Calu3 (cell line): Measurements from ENCODE around the gene RINT1. TPM values are rescaled to one million over a fixed set of nuclear protein-coding genes. Genes with fewer than 3 reads are reported as not detected.
"Not testable (repeated sequence)": the region's sequence is repeated elsewhere in the genome, so short reads cannot be mapped to it uniquely, and the experiment has no call there.

Experiments
- BruUV-seq: library from RNA; stranded (reverse); fragments of 400-500 nt; replicated peaks from 2 replicates; lab custom pipeline; 2021; lab: Mats Ljungman, UMichigan
- CTCF ChIA-PET: fragments of 300-600 bp; sonication (Branson Sonifier 250); formaldehyde crosslinking; loops from one replicate; lab custom pipeline; 2022; ENCODE audit warnings: antibody characterized with exemption; lab: Charles Lee
- DNase-seq: peaks from one replicate; pipeline ENCODE4 v3.0.0; 2022
- H3K27ac Mint-ChIP-seq: one replicate; pipeline ENCODE4 v1.8.0; 2022; ENCODE audit warnings: mixed read lengths; ENCODE audit not compliant: unreplicated experiment
- H3K27me3 Mint-ChIP-seq: one replicate; pipeline ENCODE4 v1.8.0; 2022; ENCODE audit warnings: mixed read lengths; ENCODE audit not compliant: unreplicated experiment
- H3K36me3 Mint-ChIP-seq: one replicate; pipeline ENCODE4 v1.8.0; 2022; ENCODE audit warnings: mild to moderate bottlenecking, moderate library complexity, mixed read lengths; ENCODE audit not compliant: insufficient read depth, unreplicated experiment
- H3K4me1 Mint-ChIP-seq: one replicate; pipeline ENCODE4 v1.8.0; 2022; ENCODE audit warnings: mild to moderate bottlenecking, low read depth, mixed read lengths; ENCODE audit not compliant: unreplicated experiment
- H3K4me3 Mint-ChIP-seq: one replicate; pipeline ENCODE4 v1.8.0; 2022; ENCODE audit warnings: mild to moderate bottlenecking, low read depth, moderate library complexity, mixed read lengths; ENCODE audit not compliant: unreplicated experiment
- H3K9me3 Mint-ChIP-seq: one replicate; pipeline ENCODE4 v1.8.0; 2022; ENCODE audit warnings: low read depth, mixed read lengths; ENCODE audit not compliant: unreplicated experiment
- intact Hi-C: fragments of 100-400 bp; cut with micrococcal nuclease; formaldehyde crosslinking; loops from one replicate; pipeline ENCODE4 v1.10.0; 2022; ENCODE audit not compliant: unreplicated experiment
- total RNA-seq: library from RNA; stranded (reverse); gene quantifications from 2 replicates; pipeline ENCODE4 v1.2.3, GENCODE V29; 2022
- TF ChIP-seq, protein P1 (sequence below): fragments of 200-600 bp; IDR thresholded peaks from one replicate; pipeline ENCODE4 v1.8.0; 2022; ENCODE audit warnings: antibody characterized with exemption; ENCODE audit not compliant: unreplicated experiment

RINT1 gene
- total RNA-seq, 1 experiment from 2014 or later = 17.1 TPM

DNA sequence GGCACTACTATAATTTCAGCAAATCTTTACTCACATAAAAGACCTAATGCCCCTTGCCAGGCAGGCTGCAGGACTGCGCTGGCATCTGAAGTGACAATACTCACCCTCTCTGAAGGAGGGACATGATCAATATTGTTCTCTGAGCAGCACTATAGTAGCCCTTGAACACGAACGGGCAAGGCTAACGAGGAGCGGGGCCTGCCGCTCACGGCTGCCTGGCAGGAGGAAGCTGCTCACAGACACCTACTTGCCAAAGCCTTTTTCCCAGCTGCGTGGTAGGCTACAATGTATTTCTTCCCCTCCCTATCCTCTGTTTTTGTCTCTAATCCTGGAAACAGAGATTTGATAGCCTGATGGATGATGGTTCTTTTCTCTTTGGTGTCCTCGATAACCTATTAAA lies 29.8 kb upstream of the RINT1 start:
- H3K36me3 Mint-ChIP-seq = peaks cover 44% of the 10 kb centered on the region
- no peak overlapping the region for H3K27ac Mint-ChIP-seq
- H3K27me3 Mint-ChIP-seq = no peaks in the 10 kb centered on the region
- H3K9me3 Mint-ChIP-seq = no peaks in the 10 kb centered on the region
- CTCF ChIA-PET = no interaction called here
- DNase-seq = no peak
- intact Hi-C loops = no loop called here
- H3K4me3 Mint-ChIP-seq = no peak overlapping the region
- H3K4me1 Mint-ChIP-seq = peaks cover 12% of the 10 kb centered on the region
- BruUV-seq = no TSS peak
- TF ChIP-seq, protein P1, sequence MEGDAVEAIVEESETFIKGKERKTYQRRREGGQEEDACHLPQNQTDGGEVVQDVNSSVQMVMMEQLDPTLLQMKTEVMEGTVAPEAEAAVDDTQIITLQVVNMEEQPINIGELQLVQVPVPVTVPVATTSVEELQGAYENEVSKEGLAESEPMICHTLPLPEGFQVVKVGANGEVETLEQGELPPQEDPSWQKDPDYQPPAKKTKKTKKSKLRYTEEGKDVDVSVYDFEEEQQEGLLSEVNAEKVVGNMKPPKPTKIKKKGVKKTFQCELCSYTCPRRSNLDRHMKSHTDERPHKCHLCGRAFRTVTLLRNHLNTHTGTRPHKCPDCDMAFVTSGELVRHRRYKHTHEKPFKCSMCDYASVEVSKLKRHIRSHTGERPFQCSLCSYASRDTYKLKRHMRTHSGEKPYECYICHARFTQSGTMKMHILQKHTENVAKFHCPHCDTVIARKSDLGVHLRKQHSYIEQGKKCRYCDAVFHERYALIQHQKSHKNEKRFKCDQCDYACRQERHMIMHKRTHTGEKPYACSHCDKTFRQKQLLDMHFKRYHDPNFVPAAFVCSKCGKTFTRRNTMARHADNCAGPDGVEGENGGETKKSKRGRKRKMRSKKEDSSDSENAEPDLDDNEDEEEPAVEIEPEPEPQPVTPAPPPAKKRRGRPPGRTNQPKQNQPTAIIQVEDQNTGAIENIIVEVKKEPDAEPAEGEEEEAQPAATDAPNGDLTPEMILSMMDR = no peak

DNA sequence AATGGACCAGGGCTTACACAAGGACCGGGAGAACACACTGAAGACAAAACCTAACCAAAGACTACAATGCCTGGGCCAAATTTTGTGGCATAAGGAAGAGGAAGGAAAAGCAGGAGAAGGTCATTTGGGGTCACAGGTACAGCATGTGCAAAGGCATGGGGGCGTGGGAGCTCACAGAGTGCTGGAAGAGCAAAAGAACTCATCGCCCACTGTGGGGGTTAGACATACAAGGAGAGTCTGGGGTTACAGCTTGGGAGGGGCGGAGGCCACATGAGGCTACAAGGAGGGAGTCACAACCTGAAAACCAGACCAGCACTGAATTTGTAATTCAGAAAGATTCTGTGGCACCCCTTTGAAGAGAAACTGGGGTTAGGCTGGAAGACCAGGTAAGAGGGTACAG lies 19.6 kb upstream of the RINT1 start:
- no peak overlapping the region for H3K4me3 Mint-ChIP-seq
- peak overlapping the region; percentile 0 for H3K27ac Mint-ChIP-seq
- TF ChIP-seq, protein P1 = no peak
- no TSS peak for BruUV-seq
- no peaks in the 10 kb centered on the region for H3K9me3 Mint-ChIP-seq
- peaks cover 16% of the 10 kb centered on the region for H3K36me3 Mint-ChIP-seq
- no peak for DNase-seq
- intact Hi-C loops = no loop called here
- H3K27me3 Mint-ChIP-seq = no peaks in the 10 kb centered on the region
- CTCF ChIA-PET = no interaction called here
- H3K4me1 Mint-ChIP-seq = peaks cover 13% of the 10 kb centered on the region

DNA sequence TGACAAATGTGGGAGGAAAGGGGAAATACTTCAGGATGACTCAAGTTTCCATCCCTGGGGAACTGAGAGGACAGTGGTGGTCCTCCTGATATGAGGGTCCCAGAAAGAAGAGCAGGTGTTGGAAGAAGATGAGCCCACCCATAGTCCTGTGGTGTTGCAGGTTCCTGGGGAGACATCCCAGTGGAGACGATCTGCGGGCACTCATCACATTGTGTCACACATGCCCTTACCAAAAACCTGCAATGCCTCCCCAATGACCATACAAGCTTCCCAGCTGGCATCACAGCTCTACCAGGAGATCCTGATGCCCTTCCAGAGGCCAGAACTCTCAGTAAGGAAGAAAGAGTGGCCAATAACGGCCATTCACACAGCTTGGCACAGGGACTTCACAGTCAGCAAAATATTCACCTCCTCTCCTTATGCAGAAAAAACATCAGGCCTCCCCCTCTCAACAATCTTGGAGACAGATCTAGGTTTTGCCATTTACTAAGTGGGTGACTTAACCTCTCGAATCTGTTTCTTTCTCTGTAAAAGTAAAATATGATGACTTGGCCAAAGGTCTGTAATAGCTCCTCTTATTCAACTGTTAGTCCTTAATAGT lies 19.0 kb upstream of the RINT1 start:
- H3K27me3 Mint-ChIP-seq = no peaks in the 10 kb centered on the region
- intact Hi-C loops = no loop called here
- no peaks in the 10 kb centered on the region for H3K9me3 Mint-ChIP-seq
- CTCF ChIA-PET = no interaction called here
- peak overlapping the region; percentile 0 for H3K27ac Mint-ChIP-seq
- no peak overlapping the region for H3K4me3 Mint-ChIP-seq
- TF ChIP-seq, protein P1 = no peak
- peaks cover 13% of the 10 kb centered on the region for H3K4me1 Mint-ChIP-seq
- no peak for DNase-seq
- no TSS peak for BruUV-seq
- H3K36me3 Mint-ChIP-seq = peaks cover 15% of the 10 kb centered on the region

DNA sequence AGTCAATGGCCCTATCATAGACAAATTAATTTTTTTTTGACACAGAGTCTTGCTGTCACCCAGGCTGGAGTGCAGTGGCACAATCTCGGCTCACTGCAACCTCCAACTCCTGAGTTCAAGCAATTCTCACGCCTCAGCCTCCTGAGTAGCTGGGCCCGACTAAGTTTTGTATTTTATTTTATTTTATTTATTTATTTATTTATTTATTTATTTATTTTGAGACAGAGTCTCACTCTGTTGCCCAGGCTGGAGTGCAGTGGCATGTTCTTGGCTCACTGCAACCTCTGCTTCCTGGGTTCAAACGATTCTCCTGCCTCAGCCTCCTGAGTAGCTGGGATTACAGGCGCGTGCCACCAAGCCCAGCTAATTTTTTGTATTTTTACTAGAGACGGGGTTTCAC lies 16.4 kb upstream of the RINT1 start:
- DNase-seq, CTCF ChIA-PET, H3K9me3 Mint-ChIP-seq, intact Hi-C loops, H3K27ac Mint-ChIP-seq, BruUV-seq, H3K4me3 Mint-ChIP-seq, H3K27me3 Mint-ChIP-seq: not testable (repeated sequence)
- Mint-ChIP-seq H3K4me1 (peaks cover 21% of the 10 kb centered on the region), H3K36me3 (peaks cover 17% of the 10 kb centered on the region)

DNA sequence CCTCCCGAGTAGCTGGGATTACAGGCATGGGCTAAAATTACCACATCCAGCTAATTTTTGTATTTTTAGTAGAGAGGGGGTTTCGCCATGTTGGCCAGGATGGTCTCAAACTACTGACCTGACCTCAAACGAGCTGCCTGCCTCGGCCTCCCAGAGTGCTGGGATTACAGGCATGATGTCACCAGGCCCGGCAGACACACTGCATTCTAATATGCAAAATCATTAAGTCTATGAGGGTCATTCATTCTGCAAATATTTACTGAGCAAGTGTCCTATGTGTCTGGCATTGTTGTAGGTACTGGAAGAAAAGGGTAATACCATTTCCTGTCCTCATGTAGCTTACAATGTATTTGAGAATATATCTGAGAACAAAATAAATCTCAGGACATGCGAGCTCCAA lies 12.6 kb upstream of the RINT1 start:
- Mint-ChIP-seq H3K36me3 (peaks cover 32% of the 10 kb centered on the region), H3K4me3 (no peak overlapping the region), H3K27ac (no peak overlapping the region), H3K4me1 (peaks cover 8% of the 10 kb centered on the region), H3K27me3 (no peaks in the 10 kb centered on the region), H3K9me3 (no peaks in the 10 kb centered on the region)
- TF ChIP-seq, protein P1 = no peak
- BruUV-seq = TSS peak; percentile 32
- CTCF ChIA-PET = no interaction called here
- intact Hi-C loops = no loop called here
- no peak for DNase-seq

DNA sequence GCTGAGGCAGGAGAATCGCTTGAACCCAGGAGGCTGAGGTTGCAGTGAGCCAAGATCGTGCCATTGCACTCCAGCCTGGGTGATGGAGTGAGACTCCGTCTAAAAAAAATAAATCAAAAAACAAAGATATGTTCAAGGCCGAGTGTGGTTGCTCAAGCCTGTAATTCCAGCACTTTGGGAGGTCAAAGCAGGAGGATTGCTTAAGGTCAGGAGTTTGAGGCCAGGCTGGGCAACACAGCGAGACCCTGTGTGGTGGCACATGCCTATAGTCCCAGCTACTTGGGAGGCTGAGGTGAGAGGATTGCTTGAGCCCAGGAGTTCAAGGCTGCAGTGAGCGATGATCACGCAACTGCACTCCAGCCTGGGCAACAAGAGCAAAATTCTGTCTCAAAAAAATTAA lies 11.4 kb upstream of the RINT1 start:
- Mint-ChIP-seq H3K4me3 (peak overlapping the region; percentile 90), H3K36me3 (peaks cover 32% of the 10 kb centered on the region)
- TSS peak; percentile 66 for BruUV-seq
- CTCF ChIA-PET, H3K4me1 Mint-ChIP-seq, H3K27ac Mint-ChIP-seq, intact Hi-C loops, DNase-seq, H3K27me3 Mint-ChIP-seq, H3K9me3 Mint-ChIP-seq: not testable (repeated sequence)
